GM10248 (cell line): ENCODE results near the gene GRM4.

Experiments
- CTCF ChIA-PET: fragments of 300-600 bp; sonication (Branson Sonifier 250); formaldehyde crosslinking; extraction: SDS; loops from one replicate; lab custom pipeline; 2021; ENCODE audit warnings: antibody characterized with exemption; lab: Yijun Ruan, JAX
- POLR2A ChIA-PET: fragments of 350-650 bp; sonication (Branson Sonifier 250); formaldehyde crosslinking; extraction: SDS; loops from one replicate; lab custom pipeline; 2020; ENCODE audit warnings: antibody characterized with exemption; lab: Yijun Ruan, JAX
- DNase-seq: peaks from one replicate; pipeline ENCODE4 v3.0.0; 2012; ENCODE audit errors: extremely low spot score
- TF ChIP-seq, protein P1 (sequence below): IDR thresholded peaks from 2 replicates; pipeline ENCODE4 v1.5.1; 2012; ENCODE audit warnings: mild to moderate bottlenecking, low read depth; ENCODE audit errors: extremely low read depth, missing control alignments, control extremely low read depth

Gene GRM4

DNA sequence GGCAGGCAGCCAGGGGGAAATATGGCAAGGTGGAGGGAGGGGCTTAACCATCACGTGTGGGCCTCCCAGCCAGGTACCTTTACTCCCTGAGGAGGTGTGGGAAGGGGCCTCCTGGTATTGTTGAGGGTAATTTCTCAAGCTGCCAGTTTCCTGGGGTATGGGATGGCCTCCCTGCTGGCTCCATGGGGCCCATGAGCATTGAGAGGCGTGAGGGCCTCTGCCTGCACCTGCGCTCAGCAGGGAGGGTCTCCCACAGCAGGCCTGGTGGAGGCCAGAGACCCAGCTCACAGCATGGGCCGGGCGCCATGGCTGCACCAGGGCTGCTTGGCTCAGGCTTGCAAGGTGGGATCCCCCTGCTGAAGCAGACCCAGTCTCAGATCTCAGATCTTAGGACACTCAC is 113.0 kb downstream of the GRM4 start:
- ChIA-PET CTCF (no interaction called here), POLR2A (no interaction called here)
- TF ChIP-seq, protein P1, sequence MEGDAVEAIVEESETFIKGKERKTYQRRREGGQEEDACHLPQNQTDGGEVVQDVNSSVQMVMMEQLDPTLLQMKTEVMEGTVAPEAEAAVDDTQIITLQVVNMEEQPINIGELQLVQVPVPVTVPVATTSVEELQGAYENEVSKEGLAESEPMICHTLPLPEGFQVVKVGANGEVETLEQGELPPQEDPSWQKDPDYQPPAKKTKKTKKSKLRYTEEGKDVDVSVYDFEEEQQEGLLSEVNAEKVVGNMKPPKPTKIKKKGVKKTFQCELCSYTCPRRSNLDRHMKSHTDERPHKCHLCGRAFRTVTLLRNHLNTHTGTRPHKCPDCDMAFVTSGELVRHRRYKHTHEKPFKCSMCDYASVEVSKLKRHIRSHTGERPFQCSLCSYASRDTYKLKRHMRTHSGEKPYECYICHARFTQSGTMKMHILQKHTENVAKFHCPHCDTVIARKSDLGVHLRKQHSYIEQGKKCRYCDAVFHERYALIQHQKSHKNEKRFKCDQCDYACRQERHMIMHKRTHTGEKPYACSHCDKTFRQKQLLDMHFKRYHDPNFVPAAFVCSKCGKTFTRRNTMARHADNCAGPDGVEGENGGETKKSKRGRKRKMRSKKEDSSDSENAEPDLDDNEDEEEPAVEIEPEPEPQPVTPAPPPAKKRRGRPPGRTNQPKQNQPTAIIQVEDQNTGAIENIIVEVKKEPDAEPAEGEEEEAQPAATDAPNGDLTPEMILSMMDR = no peak

DNA sequence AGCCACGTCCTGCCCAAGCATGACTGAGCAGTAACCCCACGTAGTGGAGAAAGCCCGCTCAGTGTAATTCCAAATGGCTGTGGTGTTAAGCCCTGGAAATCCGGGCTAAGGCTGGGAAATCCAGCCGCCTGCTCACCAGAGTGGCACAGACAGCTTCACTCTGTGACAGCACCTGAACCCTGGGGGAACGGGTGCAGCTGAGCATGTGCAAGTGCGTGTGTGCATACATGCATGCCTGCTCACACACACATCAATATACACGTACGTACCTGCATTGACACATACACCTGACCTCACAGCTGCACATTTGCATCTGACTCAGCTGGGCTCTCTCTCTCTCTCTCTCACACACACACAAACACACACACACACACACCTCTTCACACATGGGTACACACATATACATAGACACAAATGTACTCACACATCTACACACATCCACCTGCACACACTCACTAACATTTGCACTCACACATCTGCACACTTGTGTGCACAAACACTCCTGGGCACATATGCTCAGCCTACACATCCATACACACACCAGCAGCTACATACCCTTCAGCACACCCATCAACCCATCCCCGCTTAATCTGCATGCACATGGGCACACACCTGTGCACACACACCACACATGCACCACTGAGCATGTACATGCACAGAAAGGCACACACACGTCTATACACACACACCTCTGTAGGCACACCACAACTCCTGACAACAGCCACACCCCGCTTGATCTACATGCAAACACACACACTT is 114.1 kb downstream of the GRM4 start:
- TF ChIP-seq, protein P1 = no peak
- no peak for DNase-seq
- POLR2A ChIA-PET = no interaction called here
- CTCF ChIA-PET = no interaction called here

More for the DNA sequence above, 113.0 kb downstream of the GRM4 start:
- DNase-seq = no peak

DNA sequence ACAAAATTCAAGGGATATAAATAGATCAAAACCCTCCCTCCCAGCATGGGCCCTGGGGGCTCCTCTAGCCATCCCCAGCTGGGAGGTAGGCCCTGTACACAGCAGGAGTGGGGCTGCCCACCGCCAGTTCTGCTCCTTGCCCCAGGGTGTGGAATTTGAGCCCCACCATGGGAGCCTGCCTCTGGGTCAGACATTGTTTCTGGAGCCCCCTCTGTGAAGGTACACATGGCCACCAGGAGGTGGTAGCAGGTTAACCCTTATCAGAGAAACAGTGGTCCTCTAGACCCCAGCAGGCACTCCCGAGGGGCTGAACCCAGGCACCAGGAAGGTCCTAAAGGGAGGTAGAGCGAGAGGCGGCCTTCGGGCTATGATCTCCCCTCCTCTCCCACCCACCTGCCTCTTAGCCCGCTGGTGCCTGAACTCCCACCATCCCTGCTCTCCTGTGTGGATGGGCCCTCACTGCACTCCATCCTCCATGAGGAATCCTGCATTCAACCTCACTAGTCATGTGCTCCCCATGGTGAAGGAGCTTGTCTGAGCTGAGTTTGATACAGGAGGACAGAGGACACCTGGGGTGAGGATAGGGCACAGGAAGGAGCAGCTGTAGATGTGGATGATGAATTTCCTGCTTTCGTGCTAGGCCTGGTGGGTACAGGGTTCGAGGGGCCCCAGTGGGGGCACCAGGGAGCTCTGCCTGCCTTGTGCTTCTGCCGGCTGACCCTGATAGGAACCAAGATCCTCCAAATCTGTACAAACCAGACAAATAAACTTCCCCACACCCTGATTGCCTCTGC is 114.9 kb downstream of the GRM4 start:
- ChIA-PET CTCF (interaction anchor here (0.9 kb wide), 1 partner anchor 29 kb away, joined by 4 read pairs; no protein-coding TSS in a partner anchor), POLR2A (no interaction called here)
- TF ChIP-seq, protein P1 = no peak
- DNase-seq = no peak

DNA sequence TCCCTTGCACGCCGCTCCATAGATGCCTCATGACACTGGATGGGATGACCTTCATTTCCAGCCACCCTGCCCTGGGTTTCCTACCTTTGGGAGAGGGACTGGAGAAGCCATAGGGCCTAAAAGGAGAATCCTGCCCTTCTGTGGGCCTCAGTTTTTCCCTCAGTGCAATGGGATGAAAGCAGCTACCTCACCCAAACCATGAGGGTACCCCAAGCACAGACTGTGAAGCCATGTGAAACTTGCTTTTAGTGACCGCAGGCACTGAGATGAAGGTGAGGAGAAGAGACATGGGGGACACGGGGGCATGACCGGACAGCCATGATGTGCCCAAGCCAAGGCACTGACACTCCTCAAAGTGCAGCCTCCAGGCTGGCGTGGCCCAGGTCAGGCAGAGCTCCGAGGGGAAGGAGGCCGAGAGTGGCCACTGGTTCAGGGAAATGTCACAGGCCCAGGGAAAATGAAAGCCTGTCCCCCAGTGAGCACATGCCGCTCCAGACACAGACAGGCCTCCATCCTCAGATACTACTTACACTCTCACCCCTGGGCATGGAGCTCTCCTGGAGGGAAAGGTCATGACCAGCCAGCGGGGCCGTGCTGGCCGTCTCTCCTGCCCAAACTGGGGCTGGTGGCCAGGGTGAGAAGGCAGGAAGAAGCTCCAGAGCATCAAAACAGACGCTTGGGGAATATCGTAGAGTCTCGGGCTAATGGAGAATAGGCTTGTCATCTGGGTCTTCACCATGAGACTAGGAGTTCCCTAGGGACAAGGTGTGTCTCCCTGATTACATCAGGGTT is 116.2 kb downstream of the GRM4 start:
- ChIA-PET CTCF (interaction anchor here (0.9 to 4.3 kb wide), 2 partner anchors 31 to 258 kb away, joined by 4 to 80 read pairs; no protein-coding TSS in a partner anchor), POLR2A (no interaction called here)
- DNase-seq = no peak
- TF ChIP-seq, protein P1 = no peak

DNA sequence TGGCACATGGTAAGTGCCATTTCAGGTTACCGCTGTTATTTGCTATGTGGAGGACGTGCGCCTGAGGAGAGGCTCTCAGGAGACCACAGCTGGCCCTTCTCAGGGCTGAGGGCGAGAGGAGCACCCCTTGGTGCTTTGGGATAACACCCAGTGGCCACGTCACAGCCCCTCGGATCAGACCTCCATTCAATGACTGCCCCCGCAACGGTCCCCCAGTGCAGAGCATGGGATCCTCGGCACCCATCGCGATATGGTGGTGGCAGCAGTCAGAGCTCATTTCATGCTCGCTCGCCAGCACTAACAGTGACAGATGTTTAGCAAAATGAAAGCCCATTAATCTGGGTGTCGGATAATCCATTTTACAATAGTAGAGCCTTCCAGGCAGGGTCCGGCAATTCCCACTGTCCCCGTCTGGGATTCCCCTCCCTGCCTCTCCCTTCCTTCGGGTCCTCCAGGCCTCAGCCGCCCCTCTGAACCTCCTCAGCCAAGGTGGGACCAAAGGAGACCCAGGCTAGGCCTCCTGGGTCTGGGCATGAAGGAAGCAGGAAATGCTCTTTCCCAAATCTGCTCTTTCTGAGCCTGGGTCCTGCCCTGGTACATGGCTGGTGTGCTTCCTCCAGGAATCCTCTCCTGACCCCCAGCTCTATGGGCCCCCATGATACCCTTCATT is 117.1 kb downstream of the GRM4 start:
- TF ChIP-seq, protein P1 = no peak

More for the DNA sequence above, 117.1 kb downstream of the GRM4 start:
- ChIA-PET CTCF (interaction anchor here (0.9 to 4.3 kb wide), 7 partner anchors 9 to 257 kb away, joined by 3 to 80 read pairs (median 3); no protein-coding TSS in a partner anchor), POLR2A (interaction anchor here (0.6 kb wide), 1 partner anchor 963 kb away, joined by 3 read pairs; no protein-coding TSS in a partner anchor)
- DNase-seq = no peak
